ENCODE data around the gene CXCL12. TPM values are rescaled to one million over a fixed set of nuclear protein-coding genes. Genes with fewer than 3 reads are reported as not detected.

Gene CXCL12
- total RNA-seq, 1 donor from 2014 or later = 130 TPM

DNA sequence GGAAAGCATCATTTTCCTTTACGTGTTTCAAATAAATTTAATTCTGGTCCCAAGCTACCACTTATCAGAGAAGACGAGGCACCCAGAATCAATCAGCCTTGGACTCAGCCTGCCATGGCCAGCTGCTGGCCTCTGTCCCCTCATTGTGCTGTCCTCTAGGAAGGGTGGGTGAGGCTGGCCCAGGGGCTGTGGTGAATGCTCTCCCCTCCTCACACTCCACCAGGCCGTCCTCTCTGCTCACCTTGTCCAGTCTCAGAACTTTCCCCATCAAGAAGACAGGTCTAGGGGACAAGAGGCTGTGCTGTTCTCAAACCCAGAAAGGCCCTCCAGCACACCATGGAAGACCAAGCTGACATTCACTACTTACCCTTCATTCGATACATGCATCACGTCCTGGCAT, 36.4 kb downstream of the CXCL12 start:
- TF ChIP-seq, protein P1, sequence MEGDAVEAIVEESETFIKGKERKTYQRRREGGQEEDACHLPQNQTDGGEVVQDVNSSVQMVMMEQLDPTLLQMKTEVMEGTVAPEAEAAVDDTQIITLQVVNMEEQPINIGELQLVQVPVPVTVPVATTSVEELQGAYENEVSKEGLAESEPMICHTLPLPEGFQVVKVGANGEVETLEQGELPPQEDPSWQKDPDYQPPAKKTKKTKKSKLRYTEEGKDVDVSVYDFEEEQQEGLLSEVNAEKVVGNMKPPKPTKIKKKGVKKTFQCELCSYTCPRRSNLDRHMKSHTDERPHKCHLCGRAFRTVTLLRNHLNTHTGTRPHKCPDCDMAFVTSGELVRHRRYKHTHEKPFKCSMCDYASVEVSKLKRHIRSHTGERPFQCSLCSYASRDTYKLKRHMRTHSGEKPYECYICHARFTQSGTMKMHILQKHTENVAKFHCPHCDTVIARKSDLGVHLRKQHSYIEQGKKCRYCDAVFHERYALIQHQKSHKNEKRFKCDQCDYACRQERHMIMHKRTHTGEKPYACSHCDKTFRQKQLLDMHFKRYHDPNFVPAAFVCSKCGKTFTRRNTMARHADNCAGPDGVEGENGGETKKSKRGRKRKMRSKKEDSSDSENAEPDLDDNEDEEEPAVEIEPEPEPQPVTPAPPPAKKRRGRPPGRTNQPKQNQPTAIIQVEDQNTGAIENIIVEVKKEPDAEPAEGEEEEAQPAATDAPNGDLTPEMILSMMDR (IDR thresholded peaks at IDR 0.05; ENCODE audit: borderline replicate concordance) = no peak
- Histone ChIP-seq H3K36me3 (peaks cover 7% of the 10 kb centered on the region), H3K4me3 (no peak overlapping the region), H3K27ac (replicated peaks) (no peak overlapping the region), H3K9me3 (replicated peaks) (no peaks in the 10 kb centered on the region), H3K27me3 (ENCODE audit: low read depth) (no peaks in the 10 kb centered on the region), H3K4me1 (peaks cover 18% of the 10 kb centered on the region)
- no peak for DNase-seq
- intact Hi-C loops (cut with micrococcal nuclease) = no loop called here

DNA sequence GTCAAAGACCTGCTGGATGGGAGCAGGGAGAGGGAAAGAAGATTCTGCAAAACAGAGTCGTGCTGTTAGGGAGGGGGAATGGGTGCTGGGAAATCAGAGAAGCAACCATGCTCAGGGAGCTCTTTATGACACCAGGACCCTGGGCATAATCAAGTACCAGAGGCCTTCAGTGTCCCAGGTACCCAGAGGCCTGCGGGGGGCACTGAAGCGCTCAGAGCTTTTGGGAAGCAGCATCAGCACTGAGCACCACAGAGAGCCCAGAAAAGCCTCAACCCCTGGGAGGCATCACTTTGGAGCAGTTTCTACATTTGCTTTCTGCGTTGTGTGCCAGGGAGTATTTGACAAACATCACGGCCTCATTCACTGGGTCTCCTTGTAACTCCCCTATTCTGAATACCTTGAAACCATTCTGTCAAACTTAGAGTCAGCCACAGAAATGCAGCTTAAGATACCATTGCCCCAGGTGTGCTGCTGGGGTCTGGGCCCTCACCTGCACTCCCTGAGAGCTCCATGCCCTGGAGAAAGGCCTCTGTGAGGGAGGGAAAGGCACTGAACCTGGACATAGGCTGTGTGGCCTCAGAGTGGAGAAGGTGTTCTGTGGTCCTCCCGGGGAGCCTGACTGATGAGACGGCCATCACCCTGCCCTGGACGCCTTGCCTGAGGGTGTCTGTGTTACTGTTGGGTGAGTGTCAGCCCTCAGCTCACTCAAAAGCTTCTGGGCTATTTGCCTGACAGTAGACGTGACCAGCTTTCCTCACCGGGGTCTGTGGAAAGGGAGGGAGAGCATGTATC, 37.1 kb downstream of the CXCL12 start:
- H3K4me1 ChIP-seq = peaks cover 14% of the 10 kb centered on the region
- H3K27ac ChIP-seq (replicated peaks) = no peak overlapping the region
- no peaks in the 10 kb centered on the region for H3K27me3 ChIP-seq (ENCODE audit: low read depth)
- H3K9me3 ChIP-seq (replicated peaks) = no peaks in the 10 kb centered on the region
- intact Hi-C loops (cut with micrococcal nuclease) = no loop called here
- TF ChIP-seq, protein P1 (IDR thresholded peaks at IDR 0.05; ENCODE audit: borderline replicate concordance) = no peak
- DNase-seq = no peak
- H3K4me3 ChIP-seq = no peak overlapping the region
- H3K36me3 ChIP-seq = peaks cover 7% of the 10 kb centered on the region

DNA sequence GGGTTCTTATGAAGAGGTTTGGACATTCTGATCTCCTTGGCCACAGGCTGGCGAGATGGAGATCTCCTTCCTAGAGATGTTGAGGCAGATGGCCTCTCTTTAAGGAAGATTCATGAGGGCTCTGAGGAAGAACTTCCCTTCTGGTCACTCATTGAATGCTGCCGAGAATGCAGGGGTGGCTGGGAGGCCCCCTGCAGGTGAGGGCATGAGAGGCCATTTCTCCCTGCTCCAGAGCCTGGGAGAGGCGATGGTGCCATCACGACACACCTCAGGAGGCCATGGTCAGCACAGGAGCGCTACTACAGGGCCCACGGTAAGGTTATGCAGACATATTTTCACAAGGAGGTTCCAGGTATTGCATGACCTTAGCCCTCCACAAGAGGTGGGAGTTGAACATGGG, 40.2 kb downstream of the CXCL12 start:
- Histone ChIP-seq H3K27me3 (ENCODE audit: low read depth) (no peaks in the 10 kb centered on the region), H3K9me3 (replicated peaks) (no peaks in the 10 kb centered on the region), H3K36me3 (peaks cover 7% of the 10 kb centered on the region), H3K4me3 (no peak overlapping the region), H3K27ac (replicated peaks) (no peak overlapping the region), H3K4me1 (no peaks in the 10 kb centered on the region)
- DNase-seq = no peak
- intact Hi-C loops (cut with micrococcal nuclease) = no loop called here
- TF ChIP-seq, protein P1 (IDR thresholded peaks at IDR 0.05; ENCODE audit: borderline replicate concordance) = no peak

DNA sequence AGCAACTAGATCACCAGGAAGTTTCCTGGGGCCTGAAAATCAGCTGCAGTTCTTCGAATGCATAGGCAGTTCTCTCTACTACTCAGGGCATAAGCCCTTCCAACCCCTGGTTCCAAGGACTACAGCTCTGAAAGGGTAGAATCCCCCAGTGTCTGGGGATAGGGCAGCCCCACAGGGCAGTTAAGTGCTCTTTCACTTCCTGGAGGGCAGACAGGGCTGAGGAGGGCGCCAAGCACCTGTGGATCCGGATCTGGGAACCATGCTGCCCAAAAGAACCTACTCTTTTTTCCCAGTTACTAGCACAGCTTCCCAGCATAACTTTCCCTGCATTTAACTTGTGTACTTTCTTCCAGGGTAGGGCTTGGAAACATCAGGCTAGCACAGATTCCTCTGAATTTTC, 41.1 kb downstream of the CXCL12 start:
- DNase-seq = no peak
- Histone ChIP-seq H3K4me3 (no peak overlapping the region), H3K9me3 (replicated peaks) (no peaks in the 10 kb centered on the region), H3K27ac (replicated peaks) (no peak overlapping the region), H3K36me3 (peaks cover 7% of the 10 kb centered on the region), H3K4me1 (no peaks in the 10 kb centered on the region), H3K27me3 (ENCODE audit: low read depth) (no peaks in the 10 kb centered on the region)
- intact Hi-C loops (cut with micrococcal nuclease) = no loop called here
- TF ChIP-seq, protein P1 (IDR thresholded peaks at IDR 0.05; ENCODE audit: borderline replicate concordance) = no peak

DNA sequence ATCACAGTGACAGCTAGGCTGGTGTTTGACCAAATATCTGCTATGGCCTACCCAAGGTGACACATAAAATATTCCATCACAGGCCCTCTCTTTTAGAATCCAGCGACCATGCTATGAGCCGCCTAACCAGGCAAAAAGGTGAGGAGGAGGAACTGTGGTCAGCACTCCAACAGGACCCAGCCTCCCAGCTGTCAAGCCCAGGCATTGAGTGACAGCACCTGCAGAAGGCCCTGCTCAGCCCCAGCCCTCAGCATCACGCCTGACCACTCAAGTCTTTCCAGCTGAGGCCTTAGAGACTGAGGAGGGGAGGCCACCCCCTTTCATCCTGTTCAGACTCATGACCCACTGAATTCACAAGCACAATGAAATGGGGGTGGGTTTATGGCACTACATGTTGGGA, 43.0 kb downstream of the CXCL12 start:
- intact Hi-C loops (cut with micrococcal nuclease) = no loop called here
- TF ChIP-seq, protein P1 (IDR thresholded peaks at IDR 0.05; ENCODE audit: borderline replicate concordance) = no peak
- no peaks in the 10 kb centered on the region for H3K27me3 ChIP-seq (ENCODE audit: low read depth)

More for the DNA sequence above, 43.0 kb downstream of the CXCL12 start:
- H3K27ac ChIP-seq (replicated peaks) = no peak overlapping the region
- H3K9me3 ChIP-seq (replicated peaks) = no peaks in the 10 kb centered on the region
- H3K4me3 ChIP-seq = no peak overlapping the region
- no peak for DNase-seq
- no peaks in the 10 kb centered on the region for H3K4me1 ChIP-seq
- H3K36me3 ChIP-seq = no peaks in the 10 kb centered on the region
